Loucy (cell line): ENCODE data around the gene TEX36.

Source experiments
- H2AFZ ChIP-seq: fragments of 200-600 bp; sonication (generic); 2 replicates; pipeline ENCODE4 v1.6.0; 2016; ENCODE audit warnings: antibody characterized with exemption, mild to moderate bottlenecking, low read length, moderate library complexity
- H3F3A ChIP-seq: fragments of 200-600 bp; 2 replicates; pipeline ENCODE4 v1.6.0; 2016; ENCODE audit warnings: antibody characterized with exemption, low read depth, mild to moderate bottlenecking
- H3K27me3 ChIP-seq: fragments of 200-600 bp; sonication (generic); 2 replicates; pipeline ENCODE4 v1.6.1; 2014; ENCODE audit warnings: low read length, mild to moderate bottlenecking; ENCODE audit not compliant: insufficient read depth, poor library complexity, severe bottlenecking
- H3K36me3 ChIP-seq: fragments of 200-600 bp; sonication (generic); 2 replicates; pipeline ENCODE4 v1.6.1; 2016; ENCODE audit warnings: low read length; ENCODE audit not compliant: insufficient read depth
- H3K4me1 ChIP-seq: fragments of 200-600 bp; sonication (generic); 2 replicates; pipeline ENCODE4 v1.5.1; 2014; ENCODE audit warnings: low read length, mild to moderate bottlenecking; ENCODE audit not compliant: insufficient read depth, poor library complexity, severe bottlenecking
- H3K4me2 ChIP-seq: fragments of 200-600 bp; sonication (generic); 2 replicates; pipeline ENCODE4 v1.6.0; 2014; ENCODE audit warnings: antibody characterized with exemption, low read length, low read depth, mild to moderate bottlenecking; ENCODE audit not compliant: poor library complexity, severe bottlenecking
- H3K4me3 ChIP-seq: fragments of 200-600 bp; sonication (generic); 2 replicates; pipeline ENCODE4 v1.5.1; 2014; ENCODE audit warnings: low read length, mild to moderate bottlenecking, mixed read lengths; ENCODE audit not compliant: poor library complexity, severe bottlenecking
- H3K79me2 ChIP-seq: fragments of 200-600 bp; sonication (generic); 2 replicates; pipeline ENCODE4 v1.6.1; 2014; ENCODE audit warnings: low read length; ENCODE audit not compliant: insufficient read depth
- H3K9ac ChIP-seq: fragments of 200-600 bp; sonication (generic); 2 replicates; pipeline ENCODE4 v1.6.0; 2014; ENCODE audit warnings: mild to moderate bottlenecking, low read depth, low read length, moderate library complexity; ENCODE audit not compliant: poor library complexity, severe bottlenecking
- H3K9me2 ChIP-seq: fragments of 200-600 bp; sonication (generic); replicated peaks from 2 replicates; pipeline ENCODE4 v1.6.1; 2016; ENCODE audit warnings: low read depth, low read length, mixed read lengths
- H3K9me3 ChIP-seq: fragments of 200-600 bp; sonication (generic); 2 replicates; pipeline ENCODE4 v1.6.1; 2014; ENCODE audit warnings: mild to moderate bottlenecking, antibody characterized with exemption, low read length, low read depth; ENCODE audit not compliant: insufficient read depth
- H4K20me1 ChIP-seq: fragments of 200-600 bp; sonication (generic); 2 replicates; pipeline ENCODE4 v1.6.0; 2014; ENCODE audit warnings: antibody characterized with exemption, low read length, mild to moderate bottlenecking; ENCODE audit not compliant: insufficient read depth, poor library complexity, severe bottlenecking
- EZH2phosphoT487 ChIP-seq: fragments of 200-600 bp; IDR thresholded peaks from 2 replicates; pipeline ENCODE4 v1.6.1; 2018; ENCODE audit warnings: antibody characterized with exemption, mild to moderate bottlenecking, moderate library complexity, borderline replicate concordance
- TF ChIP-seq, protein P1 (sequence below): fragments of 200-600 bp; sonication (generic); conservative IDR thresholded peaks from 2 replicates; pipeline ENCODE4 v1.5.1; 2014; ENCODE audit warnings: mild to moderate bottlenecking, antibody characterized with exemption, low read length

Gene TEX36

DNA sequence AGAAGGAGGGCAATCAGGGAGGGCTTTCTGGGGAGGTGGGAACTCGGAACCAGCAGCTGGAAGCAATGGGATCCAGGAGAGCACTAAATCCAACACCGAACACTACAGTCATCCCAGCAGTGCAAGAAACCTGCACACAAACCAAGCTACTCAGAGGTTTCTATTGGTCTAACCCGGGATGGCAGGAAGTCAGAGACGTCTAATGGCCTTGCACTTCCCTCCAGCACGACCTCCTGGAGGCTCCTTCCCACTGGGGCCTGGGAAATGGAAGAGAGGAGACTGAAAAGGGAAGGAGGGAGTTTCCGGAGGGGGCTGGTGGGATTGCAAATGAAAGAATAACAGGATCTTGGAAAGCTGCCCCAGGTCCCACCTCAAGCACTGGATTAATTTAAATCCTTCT lies 56.3 kb downstream of the TEX36 start:
- no peaks in the 10 kb centered on the region for H3K36me3 ChIP-seq
- H3K79me2 ChIP-seq = no peaks in the 10 kb centered on the region
- H3K9me2 ChIP-seq = no peaks in the 10 kb centered on the region
- H3K9ac ChIP-seq = no peak overlapping the region
- no peaks in the 10 kb centered on the region for H3K27me3 ChIP-seq
- H3K4me3 ChIP-seq = no peak overlapping the region
- H3K4me2 ChIP-seq = no peak overlapping the region
- H3F3A ChIP-seq = no peaks in the 10 kb centered on the region
- no peak overlapping the region for H2AFZ ChIP-seq
- H3K4me1 ChIP-seq = no peaks in the 10 kb centered on the region
- no peaks in the 10 kb centered on the region for H4K20me1 ChIP-seq
- H3K9me3 ChIP-seq = no peaks in the 10 kb centered on the region; the same call in 1 of the 2 replicates
- no peak for TF ChIP-seq EZH2phosphoT487
- TF ChIP-seq, protein P1, sequence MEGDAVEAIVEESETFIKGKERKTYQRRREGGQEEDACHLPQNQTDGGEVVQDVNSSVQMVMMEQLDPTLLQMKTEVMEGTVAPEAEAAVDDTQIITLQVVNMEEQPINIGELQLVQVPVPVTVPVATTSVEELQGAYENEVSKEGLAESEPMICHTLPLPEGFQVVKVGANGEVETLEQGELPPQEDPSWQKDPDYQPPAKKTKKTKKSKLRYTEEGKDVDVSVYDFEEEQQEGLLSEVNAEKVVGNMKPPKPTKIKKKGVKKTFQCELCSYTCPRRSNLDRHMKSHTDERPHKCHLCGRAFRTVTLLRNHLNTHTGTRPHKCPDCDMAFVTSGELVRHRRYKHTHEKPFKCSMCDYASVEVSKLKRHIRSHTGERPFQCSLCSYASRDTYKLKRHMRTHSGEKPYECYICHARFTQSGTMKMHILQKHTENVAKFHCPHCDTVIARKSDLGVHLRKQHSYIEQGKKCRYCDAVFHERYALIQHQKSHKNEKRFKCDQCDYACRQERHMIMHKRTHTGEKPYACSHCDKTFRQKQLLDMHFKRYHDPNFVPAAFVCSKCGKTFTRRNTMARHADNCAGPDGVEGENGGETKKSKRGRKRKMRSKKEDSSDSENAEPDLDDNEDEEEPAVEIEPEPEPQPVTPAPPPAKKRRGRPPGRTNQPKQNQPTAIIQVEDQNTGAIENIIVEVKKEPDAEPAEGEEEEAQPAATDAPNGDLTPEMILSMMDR = no peak

GRCh38 chr10:125625586-125625985 lies 57.4 kb downstream of the TEX36 start:
- Histone ChIP-seq H3K9ac (no peak overlapping the region), H4K20me1 (no peaks in the 10 kb centered on the region), H3K79me2 (no peaks in the 10 kb centered on the region), H3K4me1 (no peaks in the 10 kb centered on the region), H3K36me3 (no peaks in the 10 kb centered on the region), H3K4me3 (no peak overlapping the region), H3K9me3 (no peaks in the 10 kb centered on the region; the same call in 1 of the 2 replicates), H3F3A (no peaks in the 10 kb centered on the region), H3K9me2 (no peaks in the 10 kb centered on the region), H3K4me2 (no peak overlapping the region), H3K27me3 (no peaks in the 10 kb centered on the region), H2AFZ (no peak overlapping the region)
- TF ChIP-seq, protein P1 = no peak
- TF ChIP-seq EZH2phosphoT487 = no peak

GRCh38 chr10:125624800-125625199 lies 58.2 kb downstream of the TEX36 start:
- Histone ChIP-seq H3K4me2 (no peak overlapping the region), H3K79me2 (no peaks in the 10 kb centered on the region), H2AFZ (no peak overlapping the region), H3F3A (no peaks in the 10 kb centered on the region), H4K20me1 (no peaks in the 10 kb centered on the region), H3K9me2 (no peaks in the 10 kb centered on the region), H3K4me3 (no peak overlapping the region), H3K27me3 (no peaks in the 10 kb centered on the region), H3K4me1 (no peaks in the 10 kb centered on the region), H3K36me3 (no peaks in the 10 kb centered on the region), H3K9ac (no peak overlapping the region), H3K9me3 (no peaks in the 10 kb centered on the region; the same call in 1 of the 2 replicates)
- TF ChIP-seq, protein P1 = no peak
- no peak for TF ChIP-seq EZH2phosphoT487
